CD4-positive, alpha-beta T cell treated with Interferon gamma for 1 hour (primary cell): ENCODE measurements around the gene CTBP2.

Source experiments
- DNase-seq: peaks from one replicate; pipeline ENCODE4 v3.0.0-alpha.2; 2020

Gene CTBP2

DNA sequence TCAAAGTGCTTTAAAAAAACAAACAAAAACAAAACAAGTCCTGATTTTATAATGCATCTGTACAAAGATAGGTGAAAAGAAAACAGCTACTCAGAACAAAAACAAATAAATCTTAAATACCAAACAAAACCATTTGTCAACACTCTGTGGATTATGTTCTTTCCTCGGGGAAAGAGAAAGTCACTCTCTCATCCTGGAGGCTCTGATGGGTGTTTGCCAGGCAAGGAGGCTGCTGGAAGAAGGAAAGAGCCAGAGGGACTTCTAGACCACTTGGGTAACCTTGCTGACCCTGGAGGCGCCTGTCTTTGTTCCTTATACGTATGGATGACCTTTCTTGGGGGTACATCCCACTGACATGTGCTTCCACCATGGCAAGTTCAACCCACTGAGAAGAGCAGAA lies 125.7 kb downstream of the CTBP2 start:
- DNase-seq, result no peak

DNA sequence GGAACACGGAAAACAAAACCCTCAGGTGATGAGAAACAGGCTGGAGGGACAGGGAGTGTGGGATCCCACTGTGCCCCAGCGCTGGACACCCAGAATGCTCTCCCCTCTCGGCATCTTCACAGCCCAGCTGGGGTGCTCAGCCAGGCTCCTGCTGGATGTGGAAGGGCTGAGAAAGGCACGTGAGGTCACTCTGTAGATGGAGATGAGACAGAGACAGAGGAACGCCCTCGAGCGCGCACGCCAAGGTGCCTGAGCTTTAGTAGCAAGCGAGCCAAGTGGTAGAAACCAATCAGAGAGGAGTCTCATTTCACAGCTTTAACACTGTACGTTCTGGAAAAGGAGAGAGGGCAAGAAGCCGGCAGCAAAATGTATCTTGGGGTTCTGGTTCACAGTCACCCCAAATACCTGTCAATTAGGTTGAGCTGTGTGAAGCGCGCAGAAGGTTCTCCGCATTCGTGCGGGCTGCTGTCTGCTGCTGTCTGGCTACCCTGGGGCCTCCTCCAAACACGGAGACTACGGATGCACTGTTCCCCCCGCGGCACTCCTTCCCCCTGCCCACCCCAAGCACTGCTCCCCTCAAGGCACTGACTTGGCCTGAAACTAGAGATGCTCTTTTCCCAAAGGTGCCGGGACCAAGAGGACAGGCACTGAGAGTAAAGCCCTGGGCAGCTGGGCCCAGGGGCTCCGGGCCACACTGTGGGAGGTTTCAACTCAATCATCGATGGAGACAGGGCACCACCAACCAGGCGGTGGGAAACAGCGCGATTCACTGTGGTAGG lies 127.0 kb downstream of the CTBP2 start:
- no peak for DNase-seq

DNA sequence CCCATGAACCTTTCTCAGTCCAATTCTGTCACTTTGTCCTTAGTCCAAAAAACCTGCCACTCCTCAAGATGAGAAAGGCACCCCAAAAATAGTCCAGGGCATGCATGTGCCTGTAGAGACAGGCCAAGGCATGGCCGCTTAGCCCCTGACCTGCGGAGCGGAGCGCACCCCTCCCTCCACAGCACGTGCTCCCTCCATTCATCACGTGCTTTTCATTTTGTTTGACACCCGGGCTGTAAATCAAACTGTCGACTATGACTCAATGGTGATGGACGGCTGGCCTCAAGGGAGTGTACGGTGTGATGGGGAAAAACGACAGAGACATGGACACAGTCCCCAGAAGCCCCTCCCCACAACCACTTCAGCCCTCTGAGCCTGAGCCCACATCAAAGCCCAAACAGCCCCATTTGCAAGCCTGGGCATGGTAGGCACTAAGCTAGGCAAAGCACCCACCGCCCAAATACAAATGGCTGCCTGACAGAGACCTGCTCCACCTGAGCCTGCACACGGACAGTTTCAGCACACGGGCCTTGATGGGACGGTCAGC lies 127.8 kb downstream of the CTBP2 start:
- no peak for DNase-seq

DNA sequence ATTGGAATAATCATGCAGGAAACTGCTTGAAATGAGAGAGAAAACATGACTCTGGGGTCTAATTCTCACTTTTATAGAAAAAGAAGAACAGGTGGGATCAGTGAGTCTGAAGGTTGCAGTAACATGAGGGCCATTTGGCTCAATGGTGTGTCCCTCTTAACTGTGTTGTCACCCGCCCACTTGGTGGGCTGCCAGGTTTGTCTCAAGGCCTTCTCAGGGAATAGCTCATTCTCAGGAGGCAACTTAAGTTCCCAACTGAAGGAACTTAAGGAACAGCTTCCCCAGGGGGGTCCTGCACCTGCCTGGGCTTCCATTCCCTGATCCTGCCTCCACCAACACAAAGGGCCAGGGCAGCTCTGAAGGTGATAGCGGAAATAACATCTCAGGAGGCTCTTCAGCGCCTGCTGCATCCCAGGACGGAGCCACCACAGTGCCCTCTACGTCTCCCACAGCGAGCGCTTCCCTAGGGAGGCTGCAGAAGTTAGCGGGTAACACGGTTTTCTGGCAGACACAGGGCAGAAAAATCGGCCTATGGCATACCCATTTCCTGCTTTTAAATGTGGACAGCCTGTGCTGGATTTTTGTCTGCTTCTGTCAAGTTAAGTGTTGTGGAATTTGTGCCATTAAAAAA lies 129.7 kb downstream of the CTBP2 start:
- DNase-seq, result no peak

DNA sequence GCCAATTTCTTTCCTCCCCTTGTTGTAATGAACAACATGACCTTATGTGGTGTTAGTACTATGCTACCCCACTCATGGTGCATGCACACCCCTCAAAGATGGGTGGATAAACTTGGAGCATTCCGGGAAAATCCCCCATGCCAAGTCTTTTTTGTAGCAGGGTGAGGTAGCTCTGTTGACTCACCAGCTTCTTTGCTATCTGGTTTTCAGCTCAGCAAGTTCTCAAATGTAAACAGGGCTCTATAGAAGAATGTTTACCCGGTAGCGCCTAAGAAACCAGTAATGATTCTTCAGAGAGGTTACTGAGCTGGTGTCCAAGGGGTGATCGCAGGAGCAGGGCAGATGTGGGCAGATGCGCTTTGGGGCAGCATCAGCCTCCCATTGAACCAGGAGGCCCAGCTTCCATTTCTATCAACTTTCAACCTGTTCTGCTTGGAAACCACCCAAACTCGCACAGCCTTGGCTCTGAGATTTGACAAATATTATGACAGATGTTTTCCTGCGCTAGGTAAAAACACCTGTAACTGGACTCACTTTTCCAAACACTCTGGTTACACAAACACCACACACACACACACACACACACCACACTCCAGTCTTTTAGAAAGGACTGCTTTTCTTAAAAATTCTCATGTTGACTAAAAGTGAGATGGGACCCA lies 130.7 kb downstream of the CTBP2 start:
- DNase-seq, result no peak

DNA sequence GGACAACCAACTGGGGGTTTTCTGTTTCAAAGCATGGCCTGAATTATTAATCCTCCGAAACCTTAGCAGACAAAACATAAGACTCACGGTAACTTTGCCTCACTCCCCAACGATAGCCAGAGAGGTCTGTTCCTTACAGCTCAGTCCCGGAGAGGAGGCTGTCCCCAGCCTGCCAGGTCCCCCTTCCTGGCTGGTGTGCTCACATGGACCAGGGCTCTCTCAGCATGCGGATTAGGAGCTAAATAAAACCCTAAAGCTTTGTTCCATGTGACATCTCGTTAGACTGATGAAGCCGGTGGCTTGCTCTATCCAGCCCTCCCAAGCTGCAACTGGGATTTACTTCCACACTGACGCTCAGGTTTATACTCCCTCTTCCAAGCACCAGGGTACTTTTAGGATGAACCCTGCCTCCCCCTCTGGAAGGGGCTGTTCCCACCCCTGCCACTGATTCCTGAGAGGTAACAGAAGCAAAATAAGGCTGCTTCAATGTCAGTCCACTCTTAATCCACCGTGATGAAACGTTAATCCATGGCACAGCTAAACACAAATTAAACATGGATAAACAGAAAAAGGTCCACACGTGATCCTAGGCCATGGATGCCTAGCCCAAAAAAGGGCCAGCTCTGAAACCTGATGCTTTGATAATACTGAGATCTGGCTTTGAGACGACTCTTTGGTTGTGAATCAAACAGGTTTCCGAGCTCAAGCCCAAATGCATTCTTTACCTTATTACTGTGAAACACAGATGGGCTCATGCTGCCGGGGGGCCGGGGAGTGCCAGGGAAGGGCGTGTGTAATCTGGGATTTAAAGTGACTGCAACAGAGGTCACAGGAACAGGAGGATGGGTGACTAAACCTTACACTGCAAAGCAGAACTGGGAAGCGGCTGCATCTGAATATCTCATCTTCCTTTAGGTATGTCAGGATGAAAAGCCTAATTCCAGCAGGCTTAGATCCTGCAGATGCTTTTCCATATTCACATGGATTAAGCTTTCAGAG lies 132.2 kb downstream of the CTBP2 start:
- DNase-seq, result no peak

DNA sequence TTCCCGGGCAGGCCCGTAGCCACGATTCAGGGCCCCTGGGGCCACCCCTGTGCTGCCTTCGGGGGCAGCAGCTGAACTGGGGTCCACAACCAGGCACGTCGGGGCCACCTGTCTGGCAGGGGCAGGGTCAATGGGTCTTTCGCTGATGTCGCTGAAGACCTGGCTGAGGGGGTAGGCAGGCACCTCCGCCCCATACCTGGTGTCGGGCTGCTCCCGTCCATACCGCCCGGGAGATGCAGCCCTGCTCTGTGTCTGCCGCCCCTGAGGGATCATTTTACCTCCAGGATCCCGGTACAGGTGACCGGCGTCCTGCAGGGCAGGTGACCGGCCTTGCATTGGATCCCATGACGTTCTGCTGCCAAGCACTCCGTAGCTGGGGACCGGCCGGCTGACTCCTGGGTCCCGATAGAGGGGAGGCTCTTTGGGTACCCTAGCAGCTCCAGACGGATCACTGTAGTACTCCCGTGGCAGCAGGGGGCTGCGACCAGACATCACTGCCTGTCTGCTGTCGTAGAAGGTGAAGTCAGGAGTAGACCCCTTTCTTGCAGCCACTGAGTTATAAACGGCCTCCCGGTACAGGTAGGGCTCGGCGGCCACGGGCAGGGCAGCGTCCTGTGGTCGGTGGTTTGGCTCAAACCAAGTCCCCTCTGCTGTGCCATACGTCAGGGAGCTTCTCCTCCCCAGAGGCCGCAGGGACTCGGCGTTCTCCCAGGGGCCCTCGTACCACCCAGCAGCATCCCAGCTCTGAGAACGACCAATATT lies 133.2 kb downstream of the CTBP2 start:
- no peak for DNase-seq

DNA sequence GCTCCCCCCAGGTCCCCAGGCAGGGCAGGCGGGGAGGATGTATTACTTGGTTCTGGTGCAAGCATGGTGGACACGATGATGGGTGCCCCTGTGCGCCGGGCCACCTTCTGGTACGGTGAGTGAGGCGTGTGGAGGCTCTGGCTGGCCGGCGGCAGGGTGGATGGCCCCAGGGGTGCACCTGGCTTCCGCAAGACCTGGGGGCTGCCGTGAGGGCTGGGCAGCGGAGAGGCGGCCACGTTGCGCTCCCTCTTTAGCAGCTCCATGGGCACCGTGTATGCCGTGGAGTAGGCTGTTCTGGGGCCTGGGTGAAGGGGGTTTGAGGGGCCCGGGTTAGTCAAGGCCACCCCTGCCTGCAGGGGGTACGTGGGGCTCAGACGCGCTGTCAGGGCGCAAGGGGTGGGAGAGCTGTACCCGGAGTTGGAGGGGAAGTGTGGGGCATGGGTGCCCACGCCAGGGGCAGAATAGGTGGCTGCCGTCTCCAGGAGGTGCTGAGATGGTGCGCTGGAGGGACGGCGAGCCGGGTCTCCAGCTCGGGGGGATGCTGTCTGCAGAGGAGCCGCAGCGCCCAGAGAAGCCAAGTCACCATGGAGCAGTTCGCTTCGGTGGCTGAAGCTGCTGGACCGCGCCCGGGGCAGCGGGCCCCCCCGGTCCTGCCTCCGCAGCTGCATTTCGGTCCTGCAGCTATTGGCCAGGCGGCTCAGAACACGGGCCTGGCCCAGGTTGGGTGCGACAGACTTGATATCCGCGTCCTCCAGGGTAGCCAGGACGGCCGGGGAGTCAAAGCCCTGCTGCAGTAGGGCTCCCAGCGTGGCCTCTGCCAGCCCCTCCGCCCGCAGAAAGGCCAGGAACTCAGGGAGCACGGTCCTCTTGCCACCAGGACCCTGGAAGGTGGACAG lies 134.1 kb downstream of the CTBP2 start:
- DNase-seq, result no peak

DNA sequence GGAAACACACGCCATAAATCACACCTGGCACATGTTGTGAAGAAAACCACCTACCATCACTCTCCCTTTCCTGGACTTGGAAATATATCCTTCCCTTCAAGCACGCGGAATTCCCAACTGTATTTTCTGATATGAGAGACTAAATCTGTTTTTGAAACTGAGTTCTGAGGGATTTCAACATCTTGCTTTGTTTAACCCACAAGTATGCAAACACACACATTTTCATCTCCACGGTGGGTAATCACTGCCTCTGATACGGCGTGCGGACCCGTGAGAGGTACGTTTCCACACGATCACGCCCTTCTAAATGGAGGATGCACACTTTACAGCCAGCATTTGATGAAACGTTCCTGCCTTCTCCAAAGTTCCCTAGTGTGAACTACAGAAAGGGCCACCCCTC lies 135.0 kb downstream of the CTBP2 start:
- DNase-seq, result no peak

DNA sequence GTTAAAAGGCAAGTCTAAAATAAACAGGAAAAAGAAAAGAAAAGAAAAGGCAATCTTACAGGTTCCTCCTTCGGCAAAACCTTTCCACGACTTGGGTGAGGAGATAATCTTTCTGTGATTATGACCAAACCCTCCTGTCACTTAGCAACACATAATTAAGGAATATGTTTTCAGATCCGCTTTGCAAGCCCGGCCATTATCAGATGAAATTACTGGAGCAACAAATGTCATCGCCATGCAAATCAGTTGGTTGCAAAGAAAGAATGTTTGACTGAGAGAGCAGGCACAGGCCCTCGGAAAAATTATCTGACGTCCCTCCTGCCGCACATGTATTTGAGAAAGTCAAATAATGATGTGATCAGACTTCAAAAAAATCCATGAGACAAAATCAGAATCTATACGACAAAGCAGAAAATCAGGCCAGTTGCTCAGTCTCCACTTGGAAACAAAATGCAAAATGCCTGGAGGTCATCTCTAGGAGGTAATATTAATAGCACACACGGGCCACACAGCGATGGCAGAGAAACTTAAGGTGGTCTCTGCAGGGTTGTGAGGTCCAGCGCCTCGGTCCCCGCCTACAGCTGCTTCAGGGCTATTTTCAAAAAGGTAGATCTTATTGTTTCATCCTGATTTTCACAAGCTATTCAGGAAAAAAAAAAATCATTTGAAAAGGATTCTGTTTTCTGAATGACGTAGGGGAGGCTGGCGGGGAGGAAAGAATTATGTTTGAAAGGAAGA lies 135.7 kb downstream of the CTBP2 start:
- DNase-seq, result no peak

DNA sequence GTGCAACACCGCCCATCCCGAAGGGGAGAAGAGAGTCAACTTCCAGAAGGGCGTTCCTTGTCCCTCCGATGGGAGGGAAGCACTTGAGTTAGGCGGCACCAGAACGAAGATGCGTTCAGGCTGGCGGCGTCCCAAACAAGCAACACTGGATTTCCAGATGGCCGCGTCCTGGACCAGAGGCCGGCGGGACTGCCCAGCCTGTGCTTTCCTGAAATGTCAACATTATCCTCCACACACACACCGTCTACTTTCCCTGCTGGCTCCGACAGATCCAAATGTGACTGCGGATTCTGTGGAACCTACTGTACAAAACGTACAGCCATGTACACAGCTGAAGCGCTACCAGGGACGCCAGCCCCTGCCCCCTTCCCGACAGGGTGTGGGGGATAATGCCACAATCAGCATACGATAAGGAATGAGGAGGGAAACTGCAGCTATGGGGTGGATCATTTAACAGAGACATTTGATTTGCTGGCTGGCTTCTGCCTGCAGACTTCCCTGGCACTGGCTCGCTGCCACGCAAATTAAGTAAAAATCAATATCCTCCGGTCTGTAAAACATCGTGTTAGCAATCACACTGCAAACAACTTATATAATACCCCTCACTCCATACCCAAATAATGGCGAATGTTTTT lies 136.4 kb downstream of the CTBP2 start:
- DNase-seq, result no peak

DNA sequence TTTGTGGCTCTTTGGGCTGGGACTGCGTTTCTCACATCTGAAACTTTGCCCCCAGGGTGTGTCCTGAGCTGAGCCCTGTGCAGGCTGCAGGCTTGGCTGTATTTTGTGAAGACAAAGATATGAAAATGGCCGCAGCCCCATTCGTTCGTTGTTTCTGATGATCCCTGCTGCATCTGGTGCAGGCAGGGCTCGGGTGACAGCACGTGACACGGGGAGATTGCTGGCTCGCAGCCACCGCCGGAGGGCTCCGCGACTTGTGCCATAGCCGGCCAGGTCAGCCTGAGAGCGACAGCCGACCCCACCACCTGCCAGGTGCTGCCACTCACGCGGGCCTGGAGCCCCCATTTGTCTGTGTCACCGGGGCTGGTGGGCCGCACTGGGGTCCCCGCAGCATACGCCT lies 137.1 kb downstream of the CTBP2 start:
- DNase-seq, result no peak

DNA sequence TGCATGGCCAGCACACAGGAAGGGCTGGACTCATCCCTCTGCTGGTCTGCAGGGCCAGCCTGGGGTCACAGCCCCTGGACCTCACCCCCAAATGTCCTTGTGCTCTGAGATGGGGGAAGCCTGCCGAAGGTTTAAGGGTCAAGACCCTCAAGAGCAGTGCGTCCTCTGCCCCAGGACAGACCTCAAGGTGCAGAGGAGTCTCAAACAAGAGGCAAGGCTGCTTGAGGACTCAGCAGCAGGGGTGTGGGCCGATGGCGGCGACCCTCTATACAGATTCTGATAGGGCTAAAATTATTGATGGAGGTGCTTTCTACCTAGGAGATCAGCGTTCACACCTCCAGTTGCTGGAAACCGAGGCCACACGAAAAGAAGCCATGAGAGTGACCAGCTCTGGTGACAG lies 137.7 kb downstream of the CTBP2 start:
- DNase-seq, result no peak

DNA sequence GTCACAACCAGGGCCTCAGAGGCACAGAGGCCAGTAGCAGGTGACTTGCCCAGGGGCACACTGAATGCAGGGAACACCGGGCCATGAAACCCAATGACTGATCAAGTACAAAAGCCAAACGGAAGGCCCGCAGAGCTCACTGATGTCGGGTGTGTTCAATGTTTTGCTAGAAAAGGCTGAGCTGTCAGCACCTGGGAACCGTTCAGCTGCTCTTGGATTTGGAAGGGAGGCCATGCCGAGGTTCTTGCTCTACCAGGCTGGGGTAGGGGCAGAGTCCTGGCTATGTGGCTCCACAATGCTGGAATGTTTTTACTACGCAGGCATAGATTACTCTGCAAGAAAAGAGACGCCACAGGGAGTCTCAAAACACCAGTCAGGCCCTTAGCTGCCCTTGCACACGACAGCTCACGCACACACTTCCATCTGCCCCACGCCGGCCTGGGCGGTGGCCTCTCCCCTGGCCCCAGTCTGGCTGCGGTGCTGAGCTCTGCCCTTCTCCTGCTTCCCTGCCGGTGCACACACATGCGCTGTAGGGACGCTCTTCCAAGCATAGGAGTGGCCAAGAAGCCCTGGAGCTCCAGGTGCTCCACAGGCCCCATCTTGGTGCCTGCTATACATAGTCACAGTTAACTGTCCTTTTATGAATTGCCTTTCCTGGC lies 138.5 kb downstream of the CTBP2 start:
- DNase-seq, result no peak

DNA sequence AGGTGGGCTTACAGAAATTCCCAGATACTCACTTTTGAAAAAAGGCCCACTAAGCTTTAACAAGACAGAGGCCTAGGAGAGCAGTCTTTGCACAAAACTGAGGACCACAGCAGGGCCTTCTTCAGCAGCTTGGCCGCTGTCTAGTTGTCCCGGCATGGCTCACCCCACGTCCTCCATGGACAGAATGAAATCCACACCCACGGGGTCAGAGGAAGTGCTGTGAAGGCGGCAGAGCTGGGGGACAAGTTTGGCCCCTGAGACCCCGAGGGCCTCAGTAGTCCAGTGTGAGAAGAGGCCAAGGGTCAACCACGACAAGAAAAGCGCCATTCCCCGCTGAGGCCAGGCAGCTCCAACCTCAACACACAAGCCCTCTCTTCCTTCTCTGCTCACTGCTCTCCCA lies 139.5 kb downstream of the CTBP2 start:
- no peak for DNase-seq

DNA sequence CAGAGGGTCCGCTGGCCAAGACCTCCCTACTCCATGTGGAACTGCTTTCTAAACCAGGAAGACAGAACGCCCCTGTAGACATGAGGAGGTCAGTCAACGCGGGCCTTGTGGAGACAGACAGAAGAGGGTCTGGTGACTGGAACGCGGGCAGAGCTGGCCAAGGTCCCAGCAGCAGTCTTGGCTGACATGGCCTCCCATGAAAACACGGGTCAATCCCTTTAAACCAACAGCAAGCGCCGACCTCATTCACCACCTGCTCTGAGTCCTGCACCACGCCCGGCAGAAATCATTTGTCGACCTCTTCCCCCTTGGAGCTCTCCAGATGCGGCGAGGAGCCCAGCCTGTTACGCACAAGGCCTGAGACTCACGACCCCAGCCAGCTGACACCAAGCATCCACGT lies 140.0 kb downstream of the CTBP2 start:
- no peak for DNase-seq

DNA sequence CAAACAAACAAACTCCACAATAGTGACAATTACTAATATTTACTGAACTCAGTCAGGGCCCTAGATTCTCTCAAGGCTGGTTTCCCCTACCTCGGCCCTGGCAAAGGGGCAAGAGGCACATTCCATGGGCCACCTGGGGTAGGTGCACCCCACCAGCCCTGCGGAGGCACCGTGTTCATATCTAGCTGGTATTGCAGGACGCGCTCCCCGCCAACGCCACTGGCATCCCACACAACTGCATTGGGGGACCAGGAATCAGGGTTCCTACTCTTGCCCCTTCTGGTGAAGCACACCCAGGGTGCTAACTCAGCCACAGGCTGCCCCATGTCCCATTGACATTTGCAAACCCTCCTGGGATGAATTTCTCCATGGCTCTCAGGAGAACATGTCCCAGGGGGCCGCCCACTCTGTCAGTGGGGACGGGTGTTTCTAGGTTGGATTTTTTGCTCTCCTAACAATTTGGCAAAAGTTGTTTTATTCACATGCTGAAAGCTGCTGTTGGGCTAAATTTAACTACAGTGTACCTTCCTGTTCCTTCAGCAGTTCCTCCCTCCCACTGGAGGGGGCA lies 141.7 kb downstream of the CTBP2 start:
- no peak for DNase-seq

DNA sequence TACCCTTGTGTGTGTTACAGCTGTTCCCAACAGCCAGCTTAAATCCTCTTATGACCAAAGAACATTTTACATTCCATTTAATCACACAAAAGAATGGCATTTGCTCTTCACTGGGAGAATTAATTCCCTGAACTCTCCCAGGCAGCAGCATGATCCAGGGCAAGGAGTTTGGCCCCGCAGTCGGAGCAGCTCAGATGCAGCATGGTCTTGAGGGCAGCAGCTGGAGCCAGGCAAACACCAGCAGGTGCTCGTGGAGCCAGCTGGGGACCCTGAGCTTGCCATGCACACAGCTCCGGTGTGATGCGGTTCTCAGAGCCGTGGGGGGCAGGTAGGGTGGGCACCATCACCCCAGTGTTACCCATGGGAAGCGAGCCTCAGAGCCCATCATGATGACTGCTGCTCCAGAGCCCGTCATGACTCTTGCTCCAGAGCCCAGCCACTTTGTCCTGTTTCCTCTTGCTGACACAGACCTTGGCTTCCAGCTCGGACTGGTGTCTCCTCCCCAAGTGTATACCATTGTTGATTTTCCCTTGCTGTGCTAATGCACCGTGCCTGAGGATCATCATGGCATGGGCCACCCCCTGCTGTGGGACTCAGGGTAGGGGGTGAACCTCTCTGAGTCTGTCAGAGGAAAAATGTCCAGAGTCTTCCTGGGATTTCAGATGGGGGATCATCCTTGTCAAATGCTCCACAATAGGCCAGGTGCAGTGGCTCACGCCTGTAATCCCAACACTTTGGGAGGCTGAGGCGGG lies 142.6 kb downstream of the CTBP2 start:
- DNase-seq, result no peak
